ENCODE results near the gene CTTNBP2. TPM values are rescaled to one million over a fixed set of nuclear protein-coding genes. Genes with fewer than 3 reads are reported as not detected.

CTTNBP2 gene
- 0.27 to 0.53 TPM (median 0.41 TPM) in 5 replicates for total RNA-seq (2022; extraction: Qiagen RNA extraction; ENCODE audit: low read depth)

GRCh38 chr7:117873310-117874190 is at the start of gene CTTNBP2:
CTTNBP2 (minus strand) TSS chr7:117873441; CDS start chr7:117873415, 26 bp downstream.

Measured in A549 treated with DMSO at 1 μM for 4 hours (cell line).